ENCODE measurements around the gene PSMD5.

PSMD5 gene

GRCh38 chr9:120862452-120862851, 19.7 kb upstream of the PSMD5 start:
- TF ChIP-seq FOXP2 (optimal IDR thresholded peaks at IDR 0.05; ENCODE audit: borderline replicate concordance, extremely low read depth, extremely low read length, insufficient read depth) (no peak), SIN3A (IDR thresholded peaks at IDR 0.05; ENCODE audit: borderline replicate concordance, insufficient read depth, low read length) (no peak), REST (IDR thresholded peaks at IDR 0.05; ENCODE audit: insufficient read depth in 1 of 2, low read depth in 2 of 2, low read length in 2 of 2) (no peak), POLR2AphosphoS5 (IDR thresholded peaks at IDR 0.05; ENCODE audit: low read depth, low read length) (no peak), TAF1 (IDR thresholded peaks at IDR 0.05; ENCODE audit: borderline replicate concordance, insufficient read depth, low read length) (no peak)

DNA sequence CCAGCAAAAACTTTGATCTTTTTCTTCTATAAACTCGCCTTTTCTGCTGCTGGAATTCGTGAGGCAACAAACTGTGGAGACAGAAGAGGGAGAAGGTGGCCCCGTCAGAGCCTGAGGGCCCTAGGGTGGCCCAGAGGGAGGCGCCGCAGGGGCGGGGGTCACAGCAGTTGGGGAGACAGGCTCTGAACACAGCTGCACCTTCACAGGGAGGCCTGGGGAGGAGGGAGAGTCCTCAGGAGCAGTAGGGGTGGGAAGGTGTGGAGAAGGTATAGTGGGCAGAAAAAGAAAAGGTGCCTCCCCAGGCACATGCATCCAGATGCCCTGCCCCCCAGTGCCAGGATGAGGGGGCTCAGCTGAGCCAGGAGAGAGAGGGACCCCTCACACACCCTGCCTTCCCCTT, 19.2 kb upstream of the PSMD5 start:
- TF ChIP-seq REST (IDR thresholded peaks at IDR 0.05; ENCODE audit: insufficient read depth in 1 of 2, low read depth in 2 of 2, low read length in 2 of 2) (no peak), POLR2AphosphoS5 (IDR thresholded peaks at IDR 0.05; ENCODE audit: low read depth, low read length) (no peak), SIN3A (IDR thresholded peaks at IDR 0.05; ENCODE audit: borderline replicate concordance, insufficient read depth, low read length) (no peak), FOXP2 (optimal IDR thresholded peaks at IDR 0.05; ENCODE audit: borderline replicate concordance, extremely low read depth, extremely low read length, insufficient read depth) (no peak), TAF1 (IDR thresholded peaks at IDR 0.05; ENCODE audit: borderline replicate concordance, insufficient read depth, low read length) (no peak)

- no peak for TF ChIP-seq POLR2AphosphoS5 (IDR thresholded peaks at IDR 0.05; ENCODE audit: low read depth, low read length)
- no peak for TF ChIP-seq REST (IDR thresholded peaks at IDR 0.05; ENCODE audit: insufficient read depth in 1 of 2, low read depth in 2 of 2, low read length in 2 of 2)
- no peak for TF ChIP-seq TAF1 (IDR thresholded peaks at IDR 0.05; ENCODE audit: borderline replicate concordance, insufficient read depth, low read length)
- no peak for TF ChIP-seq FOXP2 (optimal IDR thresholded peaks at IDR 0.05; ENCODE audit: borderline replicate concordance, extremely low read depth, extremely low read length, insufficient read depth)
- TF ChIP-seq SIN3A (IDR thresholded peaks at IDR 0.05; ENCODE audit: borderline replicate concordance, insufficient read depth, low read length) = no peak
These were observed 17.4 kb upstream of the PSMD5 start for GRCh38 chr9:120860083-120860482.

DNA sequence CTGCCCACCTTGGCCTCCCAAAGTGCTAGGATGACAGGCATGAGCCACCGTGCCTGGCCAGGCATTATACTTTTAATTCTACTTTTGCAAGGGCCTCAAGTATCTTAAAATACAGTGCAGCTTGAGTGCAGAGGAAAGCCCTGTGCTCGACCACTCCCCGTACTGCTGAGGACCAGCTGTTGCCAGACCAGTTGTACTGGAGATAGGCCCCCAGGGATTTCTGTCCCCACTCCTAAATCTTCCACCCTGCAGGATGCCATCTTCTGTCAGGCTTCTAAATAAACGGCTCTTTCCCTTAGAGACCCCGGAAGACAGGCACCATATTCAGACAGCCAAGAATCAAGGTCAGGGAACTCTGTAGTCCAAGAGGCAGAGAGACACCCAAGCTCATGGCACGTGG, 16.6 kb upstream of the PSMD5 start:
- TF ChIP-seq FOXP2 (optimal IDR thresholded peaks at IDR 0.05; ENCODE audit: borderline replicate concordance, extremely low read depth, extremely low read length, insufficient read depth) = no peak
- TF ChIP-seq TAF1 (IDR thresholded peaks at IDR 0.05; ENCODE audit: borderline replicate concordance, insufficient read depth, low read length) = no peak
- no peak for TF ChIP-seq SIN3A (IDR thresholded peaks at IDR 0.05; ENCODE audit: borderline replicate concordance, insufficient read depth, low read length)
- no peak for TF ChIP-seq REST (IDR thresholded peaks at IDR 0.05; ENCODE audit: insufficient read depth in 1 of 2, low read depth in 2 of 2, low read length in 2 of 2)
- no peak for TF ChIP-seq POLR2AphosphoS5 (IDR thresholded peaks at IDR 0.05; ENCODE audit: low read depth, low read length)

GRCh38 chr9:120857902-120858301, 15.2 kb upstream of the PSMD5 start:
- TF ChIP-seq REST (IDR thresholded peaks at IDR 0.05; ENCODE audit: insufficient read depth in 1 of 2, low read depth in 2 of 2, low read length in 2 of 2) = no peak
- TF ChIP-seq TAF1 (IDR thresholded peaks at IDR 0.05; ENCODE audit: borderline replicate concordance, insufficient read depth, low read length) = no peak
- TF ChIP-seq POLR2AphosphoS5 (IDR thresholded peaks at IDR 0.05; ENCODE audit: low read depth, low read length) = no peak
- no peak for TF ChIP-seq SIN3A (IDR thresholded peaks at IDR 0.05; ENCODE audit: borderline replicate concordance, insufficient read depth, low read length)
- TF ChIP-seq FOXP2 (optimal IDR thresholded peaks at IDR 0.05; ENCODE audit: borderline replicate concordance, extremely low read depth, extremely low read length, insufficient read depth) = no peak

Measured in PFSK-1 (cell line).